ENCODE data around the gene SFSWAP.

Gene SFSWAP

GRCh38 chr12:131786331-131786730, 75.4 kb downstream of the SFSWAP start:
- TF ChIP-seq EZH2phosphoT487 (IDR thresholded peaks at IDR 0.05; ENCODE audit: borderline replicate concordance, low read length) (no peak), CTCF (IDR thresholded peaks at IDR 0.05; ENCODE audit: low read depth, low read length, poor library complexity, severe bottlenecking) (no peak)
- H3K9me2 ChIP-seq (replicated peaks; ENCODE audit: control insufficient read depth, low read length), result no peaks in the 10 kb centered on the region
- no peaks in the 10 kb centered on the region for H3K4me1 ChIP-seq (ENCODE audit: control insufficient read depth, low read length)
- no peak overlapping the region for H3K4me3 ChIP-seq (ENCODE audit: low read length)
- no peak overlapping the region for H3K4me2 ChIP-seq (ENCODE audit: low read length)
- peaks cover 62% of the 10 kb centered on the region for H3K36me3 ChIP-seq (ENCODE audit: control insufficient read depth, low read length)
- H3K27ac ChIP-seq (ENCODE audit: low read depth, low read length), result no peak overlapping the region
- H3K79me2 ChIP-seq (ENCODE audit: control insufficient read depth, low read length), result no peaks in the 10 kb centered on the region
- H4K20me1 ChIP-seq (ENCODE audit: control insufficient read depth, insufficient read depth, low read depth, low read length), result no peaks in the 10 kb centered on the region
- no peaks in the 10 kb centered on the region for H3K27me3 ChIP-seq (ENCODE audit: control insufficient read depth, low read length)
- H3F3A ChIP-seq (ENCODE audit: control insufficient read depth, insufficient read depth), result no peaks in the 10 kb centered on the region
- no peaks in the 10 kb centered on the region for H3K9me3 ChIP-seq (ENCODE audit: control insufficient read depth, insufficient read depth, low read length)

DNA sequence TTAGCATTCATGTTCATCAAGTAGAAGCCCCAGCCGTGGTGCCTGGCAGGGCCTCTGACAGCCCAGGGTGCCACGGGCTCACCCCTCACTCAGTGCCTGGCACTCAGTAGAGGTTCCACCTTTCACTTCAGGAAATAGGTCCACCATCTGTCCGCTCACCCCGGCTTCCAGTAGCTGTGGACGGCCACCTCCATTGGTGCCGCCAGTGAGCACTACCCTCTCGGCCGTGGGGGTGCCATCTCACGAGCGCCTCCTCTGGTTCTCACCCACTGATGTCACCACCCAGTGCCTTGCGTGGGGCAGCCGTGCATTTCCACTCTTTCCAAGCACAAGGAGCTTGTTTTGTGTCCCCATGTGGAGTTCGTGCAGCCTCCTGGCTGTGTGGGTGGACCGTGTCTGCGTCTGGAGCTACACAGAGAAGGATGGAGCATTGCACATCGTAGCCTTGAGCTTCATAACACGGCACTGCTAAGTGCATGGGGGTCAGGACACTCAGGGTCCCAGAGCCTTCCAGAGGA, 76.3 kb downstream of the SFSWAP start:
- H4K20me1 ChIP-seq (ENCODE audit: control insufficient read depth, insufficient read depth, low read depth, low read length), result no peaks in the 10 kb centered on the region
- no peak for TF ChIP-seq EZH2phosphoT487 (IDR thresholded peaks at IDR 0.05; ENCODE audit: borderline replicate concordance, low read length)
- no peak for TF ChIP-seq CTCF (IDR thresholded peaks at IDR 0.05; ENCODE audit: low read depth, low read length, poor library complexity, severe bottlenecking)
- H3K36me3 ChIP-seq (ENCODE audit: control insufficient read depth, low read length), result peaks cover 59% of the 10 kb centered on the region
- H3K4me1 ChIP-seq (ENCODE audit: control insufficient read depth, low read length), result no peaks in the 10 kb centered on the region
- no peak overlapping the region for H3K27ac ChIP-seq (ENCODE audit: low read depth, low read length)
- H3K9me2 ChIP-seq (replicated peaks; ENCODE audit: control insufficient read depth, low read length), result no peaks in the 10 kb centered on the region
- H3K9me3 ChIP-seq (ENCODE audit: control insufficient read depth, insufficient read depth, low read length), result no peaks in the 10 kb centered on the region
- H3F3A ChIP-seq (ENCODE audit: control insufficient read depth, insufficient read depth), result no peaks in the 10 kb centered on the region
- H3K79me2 ChIP-seq (ENCODE audit: control insufficient read depth, low read length), result no peaks in the 10 kb centered on the region
- no peaks in the 10 kb centered on the region for H3K27me3 ChIP-seq (ENCODE audit: control insufficient read depth, low read length)
- no peak overlapping the region for H3K4me2 ChIP-seq (ENCODE audit: low read length)
- H3K4me3 ChIP-seq (ENCODE audit: low read length), result no peak overlapping the region

DNA sequence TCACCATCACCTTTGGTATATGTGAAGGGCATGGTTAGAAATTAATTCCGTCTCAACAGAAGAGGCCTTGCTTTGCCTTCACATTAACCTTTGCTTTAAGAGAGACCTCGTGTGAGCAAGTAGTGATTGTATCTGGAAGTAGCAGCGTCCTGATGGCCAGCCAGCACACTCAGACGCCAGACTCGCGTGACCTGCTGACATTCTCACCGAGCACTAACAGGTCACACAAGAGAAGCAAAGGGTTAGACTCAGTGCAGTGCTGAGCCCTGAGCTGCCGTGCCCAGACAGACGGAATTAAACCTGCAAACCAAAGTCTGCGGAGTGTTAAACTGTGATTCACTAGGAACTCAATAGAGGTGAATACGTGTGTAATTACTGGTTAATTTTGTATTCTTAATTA, 77.2 kb downstream of the SFSWAP start:
- no peaks in the 10 kb centered on the region for H4K20me1 ChIP-seq (ENCODE audit: control insufficient read depth, insufficient read depth, low read depth, low read length)

More for the DNA sequence above, 77.2 kb downstream of the SFSWAP start:
- no peaks in the 10 kb centered on the region for H3K27me3 ChIP-seq (ENCODE audit: control insufficient read depth, low read length)
- H3K4me2 ChIP-seq (ENCODE audit: low read length), result no peak overlapping the region
- H3K4me3 ChIP-seq (ENCODE audit: low read length), result no peak overlapping the region
- H3K9me2 ChIP-seq (replicated peaks; ENCODE audit: control insufficient read depth, low read length), result no peaks in the 10 kb centered on the region
- no peaks in the 10 kb centered on the region for H3F3A ChIP-seq (ENCODE audit: control insufficient read depth, insufficient read depth)
- no peaks in the 10 kb centered on the region for H3K4me1 ChIP-seq (ENCODE audit: control insufficient read depth, low read length)
- peaks cover 59% of the 10 kb centered on the region for H3K36me3 ChIP-seq (ENCODE audit: control insufficient read depth, low read length)
- no peaks in the 10 kb centered on the region for H3K79me2 ChIP-seq (ENCODE audit: control insufficient read depth, low read length)
- no peak for TF ChIP-seq EZH2phosphoT487 (IDR thresholded peaks at IDR 0.05; ENCODE audit: borderline replicate concordance, low read length)
- no peak for TF ChIP-seq CTCF (IDR thresholded peaks at IDR 0.05; ENCODE audit: low read depth, low read length, poor library complexity, severe bottlenecking)
- no peak overlapping the region for H3K27ac ChIP-seq (ENCODE audit: low read depth, low read length)
- H3K9me3 ChIP-seq (ENCODE audit: control insufficient read depth, insufficient read depth, low read length), result no peaks in the 10 kb centered on the region
